Breast epithelium (tissue), 3 donors: Measurements from ENCODE around the gene SIRPD.

Source experiments
- POLR2A ChIP-seq: fragments of 450-650 bp; IDR thresholded peaks from one replicate; pipeline ENCODE4 v1.6.1; 2016; ENCODE audit warnings: antibody characterized with exemption, mild to moderate bottlenecking, moderate library complexity
- TF ChIP-seq, protein P1 (sequence below), 3 donors: fragments of 450-650 bp; IDR thresholded peaks; one replicate each; pipeline ENCODE4 v1.5.1; 2016 to 2017; ENCODE audit warnings: antibody characterized with exemption in 3 of 3, mild to moderate bottlenecking in 3 of 3, moderate library complexity in 3 of 3

- TF ChIP-seq, protein P1, sequence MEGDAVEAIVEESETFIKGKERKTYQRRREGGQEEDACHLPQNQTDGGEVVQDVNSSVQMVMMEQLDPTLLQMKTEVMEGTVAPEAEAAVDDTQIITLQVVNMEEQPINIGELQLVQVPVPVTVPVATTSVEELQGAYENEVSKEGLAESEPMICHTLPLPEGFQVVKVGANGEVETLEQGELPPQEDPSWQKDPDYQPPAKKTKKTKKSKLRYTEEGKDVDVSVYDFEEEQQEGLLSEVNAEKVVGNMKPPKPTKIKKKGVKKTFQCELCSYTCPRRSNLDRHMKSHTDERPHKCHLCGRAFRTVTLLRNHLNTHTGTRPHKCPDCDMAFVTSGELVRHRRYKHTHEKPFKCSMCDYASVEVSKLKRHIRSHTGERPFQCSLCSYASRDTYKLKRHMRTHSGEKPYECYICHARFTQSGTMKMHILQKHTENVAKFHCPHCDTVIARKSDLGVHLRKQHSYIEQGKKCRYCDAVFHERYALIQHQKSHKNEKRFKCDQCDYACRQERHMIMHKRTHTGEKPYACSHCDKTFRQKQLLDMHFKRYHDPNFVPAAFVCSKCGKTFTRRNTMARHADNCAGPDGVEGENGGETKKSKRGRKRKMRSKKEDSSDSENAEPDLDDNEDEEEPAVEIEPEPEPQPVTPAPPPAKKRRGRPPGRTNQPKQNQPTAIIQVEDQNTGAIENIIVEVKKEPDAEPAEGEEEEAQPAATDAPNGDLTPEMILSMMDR (IDR thresholded peaks at IDR 0.05) = no peak
- no peak for TF ChIP-seq POLR2A
These were observed 66.1 kb downstream of the SIRPD start, which contains the start of gene SIRPB2 for GRCh38 chr20:1491281-1491840.
